A673 (cell line): ENCODE data around the gene ATP6V1D.

Experiments used
- EZH2 ChIP-seq: fragments of 200-600 bp; sonication (generic); IDR thresholded peaks from 2 replicates; pipeline ENCODE4 v1.6.1; 2017; ENCODE audit warnings: borderline replicate concordance, low read depth, mild to moderate bottlenecking, mixed read lengths, antibody characterized with exemption, low read length; ENCODE audit not compliant: poor library complexity, severe bottlenecking
- TF ChIP-seq, protein P1 (sequence below): fragments of 300-800, 200-600 bp; sonication (generic); conservative IDR thresholded peaks from 2 replicates; pipeline ENCODE4 v1.5.1; 2017; ENCODE audit warnings: low read depth, mild to moderate bottlenecking, antibody characterized with exemption, low read length, moderate library complexity, mixed read lengths

DNA sequence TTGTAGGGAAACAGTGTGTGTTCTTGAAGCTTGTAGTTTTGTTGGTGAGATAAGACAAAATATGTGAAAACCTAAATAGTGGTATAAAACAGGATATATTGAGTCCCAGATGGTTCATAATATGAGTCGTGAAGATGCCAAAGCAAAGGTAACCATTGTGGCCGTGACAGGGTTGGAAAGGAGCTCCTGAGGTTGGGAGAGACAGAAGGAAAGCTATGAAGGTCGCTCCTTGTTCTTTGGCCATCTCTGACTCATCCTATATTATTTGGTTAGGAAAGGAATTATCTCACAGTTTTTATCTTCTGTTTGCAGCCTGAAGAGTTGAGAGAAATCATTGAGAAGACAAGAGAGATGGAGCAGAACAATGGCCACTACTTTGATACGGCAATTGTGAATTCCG is 27.1 kb downstream of the ATP6V1D start:
- TF ChIP-seq, protein P1, sequence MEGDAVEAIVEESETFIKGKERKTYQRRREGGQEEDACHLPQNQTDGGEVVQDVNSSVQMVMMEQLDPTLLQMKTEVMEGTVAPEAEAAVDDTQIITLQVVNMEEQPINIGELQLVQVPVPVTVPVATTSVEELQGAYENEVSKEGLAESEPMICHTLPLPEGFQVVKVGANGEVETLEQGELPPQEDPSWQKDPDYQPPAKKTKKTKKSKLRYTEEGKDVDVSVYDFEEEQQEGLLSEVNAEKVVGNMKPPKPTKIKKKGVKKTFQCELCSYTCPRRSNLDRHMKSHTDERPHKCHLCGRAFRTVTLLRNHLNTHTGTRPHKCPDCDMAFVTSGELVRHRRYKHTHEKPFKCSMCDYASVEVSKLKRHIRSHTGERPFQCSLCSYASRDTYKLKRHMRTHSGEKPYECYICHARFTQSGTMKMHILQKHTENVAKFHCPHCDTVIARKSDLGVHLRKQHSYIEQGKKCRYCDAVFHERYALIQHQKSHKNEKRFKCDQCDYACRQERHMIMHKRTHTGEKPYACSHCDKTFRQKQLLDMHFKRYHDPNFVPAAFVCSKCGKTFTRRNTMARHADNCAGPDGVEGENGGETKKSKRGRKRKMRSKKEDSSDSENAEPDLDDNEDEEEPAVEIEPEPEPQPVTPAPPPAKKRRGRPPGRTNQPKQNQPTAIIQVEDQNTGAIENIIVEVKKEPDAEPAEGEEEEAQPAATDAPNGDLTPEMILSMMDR: no peak
- TF ChIP-seq EZH2: no peak
